CD4-positive, alpha-beta T cell treated with Interleukin-4 for 4 hours (primary cell): Measurements from ENCODE around the gene YIF1B.
"Not testable (repeated sequence)": the region's sequence is repeated elsewhere in the genome, so short reads cannot be mapped to it uniquely, and the experiment has no call there.

Experiments
- DNase-seq: peaks from one replicate; pipeline ENCODE4 v3.0.0-alpha.2; 2020

Gene YIF1B

DNA sequence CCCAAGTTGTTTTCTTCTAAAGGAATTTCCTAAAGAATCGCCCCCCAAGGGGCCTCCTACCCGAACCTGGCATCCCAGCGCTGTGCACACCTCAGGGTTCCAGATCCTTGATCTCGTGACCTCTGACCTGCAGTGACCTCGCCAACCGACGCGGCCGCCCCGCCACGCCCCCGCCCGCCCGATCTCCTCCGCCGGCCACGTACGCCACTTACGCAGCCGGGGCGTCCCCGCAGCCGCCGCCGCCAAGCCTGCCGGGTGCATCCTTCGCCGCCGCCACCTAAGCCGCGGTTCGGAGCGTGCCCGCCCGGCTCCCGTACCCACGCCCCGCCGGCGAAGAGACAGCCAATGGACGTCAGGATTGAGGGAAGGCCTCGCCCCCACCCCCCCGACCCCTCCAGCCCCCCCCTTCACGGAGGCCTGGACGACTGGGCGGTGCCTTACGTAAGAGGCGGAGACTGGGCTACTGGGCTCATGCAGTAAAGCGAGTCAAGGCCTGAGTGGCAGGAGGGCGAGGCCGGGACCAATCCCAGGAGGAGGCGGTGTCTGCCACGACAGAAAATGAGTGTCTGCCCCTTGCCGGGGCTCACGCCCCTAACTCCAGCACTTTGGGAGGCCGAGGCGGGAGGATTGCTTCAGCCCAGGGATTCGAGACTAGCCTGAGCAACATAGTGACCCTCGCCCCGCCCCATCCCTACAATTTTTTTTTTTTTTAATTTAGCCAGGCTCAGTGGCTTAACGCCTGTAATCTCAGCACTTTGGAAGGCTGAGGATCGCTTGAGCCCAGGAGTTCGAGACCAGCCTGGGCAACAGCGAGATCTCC is at the start of gene YIF1B:
Gene YIF1B (minus strand): TSS at position 291 of the 820 bp plus-strand sequence. CDS start 30 bp downstream, at position 261.
- peak; percentile 97 for DNase-seq

- DNase-seq = not testable (repeated sequence)
Observed at GRCh38 chr19:38362946-38363688, 47.4 kb upstream of the YIF1B start.

DNA sequence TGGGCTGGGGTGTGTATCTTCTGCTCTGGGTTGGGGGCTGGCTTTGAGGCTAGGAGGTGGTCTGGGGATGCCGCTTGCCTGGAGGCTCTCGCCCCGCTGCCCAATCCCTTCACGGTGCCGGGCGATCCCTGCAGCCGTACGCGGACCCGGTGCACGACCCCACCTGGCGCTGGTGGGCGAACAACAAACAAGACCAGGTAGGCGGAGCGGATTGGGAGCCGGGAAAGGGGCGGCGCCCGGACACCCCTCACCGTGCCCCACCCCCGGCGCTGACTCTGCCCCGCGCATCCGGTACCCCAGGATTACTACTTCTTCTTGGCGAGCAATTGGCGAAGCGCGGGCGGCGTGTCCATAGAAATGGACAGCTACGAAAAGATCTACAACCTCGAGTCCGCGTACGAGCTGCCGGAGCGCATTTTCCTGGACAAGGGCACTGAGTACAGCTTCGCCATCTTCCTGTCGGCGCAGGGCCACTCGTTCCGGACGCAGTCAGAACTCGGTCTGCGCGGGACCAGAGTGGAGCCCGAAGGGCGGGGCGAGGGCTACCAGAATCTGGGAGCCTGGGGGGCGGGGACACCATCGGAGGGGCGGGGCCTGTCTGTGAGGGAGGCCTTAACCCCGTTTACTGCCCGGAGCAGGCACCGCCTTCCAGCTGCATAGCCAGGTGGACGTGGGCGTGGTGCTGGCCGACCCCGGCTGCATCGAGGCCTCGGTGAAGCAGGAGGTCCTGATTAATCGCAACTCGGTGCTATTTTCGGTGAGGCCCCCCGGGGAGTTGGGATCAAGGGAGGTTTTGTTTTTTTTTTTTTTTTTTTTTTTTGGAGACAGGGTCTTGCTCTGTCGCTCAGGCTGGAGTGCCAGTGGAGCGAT is 46.6 kb upstream of the YIF1B start:
- peak; percentile 60 for DNase-seq

DNA sequence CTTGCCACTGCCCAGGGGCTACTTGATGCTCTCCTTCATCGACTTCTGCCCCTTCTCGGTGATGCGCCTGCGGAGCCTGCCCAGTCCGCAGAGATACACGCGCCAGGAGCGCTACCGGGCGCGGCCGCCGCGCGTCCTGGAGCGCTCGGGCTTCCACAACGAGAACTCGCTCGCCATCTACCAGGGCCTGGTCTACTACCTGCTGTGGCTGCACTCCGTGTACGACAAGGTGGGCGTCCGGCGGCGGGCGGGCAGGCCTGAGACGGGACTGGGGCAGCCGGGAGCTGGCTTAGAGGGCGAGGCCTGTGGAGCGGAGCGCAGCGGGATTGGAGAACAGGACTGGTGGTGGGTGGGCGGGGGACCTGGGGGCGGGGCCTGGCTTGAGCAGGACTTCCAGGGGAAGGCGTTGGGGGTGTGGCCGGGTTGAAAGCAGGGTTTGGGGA is 45.9 kb upstream of the YIF1B start:
- peak; percentile 47 for DNase-seq

GRCh38 chr19:38360839-38361631 is 45.3 kb upstream of the YIF1B start:
- DNase-seq = no peak

GRCh38 chr19:38360351-38360750 is 44.6 kb upstream of the YIF1B start:
- no peak for DNase-seq

- no peak for DNase-seq
Observed at GRCh38 chr19:38359242-38360021, 43.7 kb upstream of the YIF1B start.

- DNase-seq = no peak
Observed at GRCh38 chr19:38358071-38358470, 42.3 kb upstream of the YIF1B start.

DNA sequence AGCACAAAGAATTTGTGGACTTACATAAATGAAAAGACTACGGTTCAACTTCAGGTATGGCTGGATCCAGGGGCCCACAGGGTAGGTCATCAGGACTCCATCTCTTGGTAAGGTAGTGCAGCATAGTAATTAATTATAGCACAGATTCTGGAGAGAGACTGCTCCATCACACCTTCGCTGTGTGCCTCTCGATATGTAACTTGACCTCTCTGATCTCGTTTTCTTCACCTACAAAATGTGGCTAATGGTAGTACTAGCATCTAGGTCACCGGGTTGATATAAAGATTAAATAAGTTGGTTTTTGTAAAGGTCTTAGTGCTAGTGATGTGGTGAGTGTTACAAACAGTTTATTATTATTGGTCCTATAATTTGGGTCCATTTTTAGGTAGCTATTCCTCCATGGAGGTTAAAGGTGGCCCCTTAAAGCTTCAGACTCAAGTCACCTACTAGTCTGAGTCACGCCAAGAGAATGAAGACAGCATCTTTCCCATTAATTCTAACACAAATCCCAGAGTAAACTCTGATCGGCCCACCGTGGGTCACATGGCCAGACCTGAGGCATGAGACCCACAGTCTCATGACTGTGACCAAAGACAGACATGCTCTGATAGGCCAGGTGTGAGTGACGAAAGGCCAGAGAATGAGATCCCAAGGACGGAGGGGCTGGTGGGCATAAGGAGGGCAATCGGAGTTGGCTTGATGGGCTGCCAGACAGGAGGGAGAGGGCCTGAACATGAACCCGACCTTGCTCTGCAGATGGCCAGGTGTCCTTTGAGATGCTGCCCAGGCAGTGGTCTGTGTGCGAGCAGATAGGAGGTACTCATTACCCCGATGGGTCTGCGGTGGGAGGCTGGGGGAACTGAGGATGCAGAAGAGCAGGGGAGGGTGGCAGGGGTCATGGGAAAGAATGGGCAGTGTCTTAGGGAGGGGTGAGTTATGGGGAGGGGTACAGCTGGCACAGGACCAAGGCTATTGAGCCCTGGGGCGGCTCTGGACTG is 40.3 kb upstream of the YIF1B start:
- no peak for DNase-seq

GRCh38 chr19:38352611-38353010 is 36.9 kb upstream of the YIF1B start:
- no peak for DNase-seq

GRCh38 chr19:38351865-38352395 is 36.2 kb upstream of the YIF1B start:
- no peak for DNase-seq

GRCh38 chr19:38350883-38351282 is 35.1 kb upstream of the YIF1B start:
- DNase-seq = no peak

DNA sequence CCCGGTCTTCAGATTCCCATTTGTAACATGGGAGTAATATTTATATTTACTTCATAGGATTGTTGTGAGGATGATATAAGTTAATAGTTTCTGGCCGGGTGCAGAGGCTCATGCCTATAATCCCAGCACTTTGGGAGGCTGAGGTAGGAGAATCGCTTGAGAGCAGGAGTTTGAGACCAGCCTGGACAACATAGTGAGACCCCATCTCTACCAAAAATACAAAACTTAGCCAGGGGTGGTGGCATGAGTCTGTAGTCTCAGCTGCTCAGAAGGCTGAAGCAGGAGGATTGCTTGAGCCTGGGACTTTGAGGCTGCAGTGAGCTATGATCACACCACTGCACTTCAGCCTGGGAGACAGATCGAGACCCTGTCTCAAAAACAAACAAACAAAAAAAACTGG is 31.1 kb upstream of the YIF1B start:
- DNase-seq = no peak

GRCh38 chr19:38340927-38341326 is 25.2 kb upstream of the YIF1B start:
- no peak for DNase-seq

DNA sequence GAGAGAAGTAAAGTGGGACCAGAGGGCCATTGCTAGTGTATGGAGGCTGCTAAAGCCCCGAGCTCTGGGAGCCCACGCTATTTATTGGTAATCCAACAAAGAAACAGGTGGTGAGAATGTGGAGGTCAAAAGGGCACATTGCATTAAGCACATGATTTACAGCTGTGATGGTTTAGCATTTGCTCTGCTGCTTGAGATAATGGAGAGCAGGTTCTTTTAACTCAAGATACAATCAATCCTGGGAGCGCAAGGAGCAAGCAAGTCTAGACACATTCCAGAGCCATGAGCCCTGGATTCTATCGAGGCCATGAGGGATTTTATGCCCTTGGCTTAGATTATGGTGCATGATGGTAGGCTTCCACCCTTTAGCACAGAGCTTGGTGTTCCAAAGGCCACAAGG is 23.3 kb upstream of the YIF1B start:
- not testable (repeated sequence) for DNase-seq

GRCh38 chr19:38337360-38337653 is 21.6 kb upstream of the YIF1B start:
- DNase-seq = no peak

GRCh38 chr19:38336638-38337359 is 21.1 kb upstream of the YIF1B start:
- DNase-seq = peak; percentile 95

- peak; percentile 96 for DNase-seq
Observed at GRCh38 chr19:38335949-38336637, 20.3 kb upstream of the YIF1B start.

GRCh38 chr19:38333245-38333644 is 17.5 kb upstream of the YIF1B start:
- DNase-seq = no peak
